Heart left ventricle (tissue), 16 donors: ENCODE results near the gene SEC23B. TPM values are rescaled to one million over a fixed set of nuclear protein-coding genes. Genes with fewer than 3 reads are reported as not detected.
A peak's percentile ranks its signal among the peaks of the same experiment; 100 is the strongest.
"Not testable (repeated sequence)": the region's sequence is repeated elsewhere in the genome, so short reads cannot be mapped to it uniquely, and the experiment has no call there.

ENCODE experiments used
- ATAC-seq, 4 donors: fragments of 200-7000 bp; cut with Tn5 transposase; one replicate each; pipeline ENCODE4 v1.9.1; 2020 to 2022; ENCODE audit warnings: moderate library complexity in 4 of 4, mild to moderate bottlenecking in 3 of 4, moderate number of reproducible peaks in 1 of 4
- DNase-seq, 5 donors: peaks; one replicate each; pipeline ENCODE4 v3.0.0-alpha.2; 2020
- H3K27ac ChIP-seq, 12 donors: fragments of 200-600 bp; sonication (generic) in 4 of 12; one replicate each; pipeline versions ENCODE4 v1.5.0 to v1.8.0; 2016 to 2022; ENCODE audit warnings: mild to moderate bottlenecking in 2 of 12
- H3K27me3 ChIP-seq, 9 donors: fragments of 200-600 bp; sonication (generic) in 2 of 9; one replicate each; pipeline versions ENCODE4 v1.5.1 to v1.8.0; 2016 to 2022; ENCODE audit warnings: mild to moderate bottlenecking in 3 of 9
- H3K36me3 ChIP-seq, 9 donors: fragments of 200-600 bp; sonication (generic) in 2 of 9; one replicate each; pipeline versions ENCODE4 v1.5.0 to v1.8.0; 2018 to 2022; ENCODE audit warnings: mild to moderate bottlenecking in 2 of 9
- H3K4me1 ChIP-seq, 12 donors: fragments of 200-600 bp; sonication (generic) in 4 of 12; one replicate each; pipeline versions ENCODE4 v1.5.0 to v1.8.0; 2016 to 2022; ENCODE audit warnings: mild to moderate bottlenecking in 3 of 12
- H3K4me3 ChIP-seq, 12 donors: fragments of 200-600 bp; sonication (generic) in 4 of 12; one replicate each; pipeline versions ENCODE4 v1.5.0 to v1.8.0; 2017 to 2022; ENCODE audit warnings: mild to moderate bottlenecking in 9 of 12, moderate library complexity in 4 of 12
- H3K9me3 ChIP-seq, 12 donors: fragments of 200-600 bp; sonication (generic) in 4 of 12; one replicate each; pipeline versions ENCODE4 v1.5.0 to v1.8.0; 2016 to 2022; ENCODE audit warnings: mild to moderate bottlenecking in 1 of 12
- CTCF ChIP-seq, 12 donors: fragments of 200-600 bp; sonication (generic) in 4 of 12; IDR thresholded peaks; one replicate each; pipeline versions ENCODE4 v1.5.0 to v1.8.0; 2018 to 2022; ENCODE audit warnings: antibody characterized with exemption in 12 of 12, mild to moderate bottlenecking in 5 of 12
- POLR2A ChIP-seq, 2 donors: fragments of 450-650 bp; IDR thresholded peaks; one replicate each; pipeline ENCODE4 v1.6.1; 2017; ENCODE audit warnings: antibody characterized with exemption in 2 of 2, mild to moderate bottlenecking in 2 of 2, moderate library complexity in 2 of 2
- WGBS, 4 donors: extraction: QIAGEN DNeasy Blood & Tissue Kit in 2 of 4; methylation state at CpG; one replicate each; pipeline versions ENCODE4 v1.1.5 to v1.1.7; 2013 to 2018; 5-methylcytosine and 5-hydroxymethylcytosine counted together
- intact Hi-C, 10 donors: fragments of 100-400 bp; cut with DNase I; formaldehyde crosslinking; loops; one replicate each; pipeline versions ENCODE4 v1.11.1 to v1.14.2; 2022
- polyA plus RNA-seq, 2 donors: library from polyadenylated mRNA; stranded (reverse); fragments of 200-250 nt; gene quantifications; one replicate each; pipeline ENCODE4 v1.2.3, GENCODE V29; 2013
- total RNA-seq, 9 donors: library from RNA; depleted of rRNA in 2 of 9; stranded (reverse); fragments of >200 nt in 2 of 9; fragmentation: NEBNext Ultra II Directional in 3 of 9; extraction: Animal tissue kit (Norgen Biotek cat#: 25700) in 3 of 9; gene quantifications; one replicate each; pipeline versions ENCODE4 v1.1.0 to v1.2.4, GENCODE V29; 2016 to 2023
- donor health status: ischemic (EF 13 %, LVEDD 7.1; RV severe dilation, severe dysfunction).
- donor health status: healthy with polysubstance abuse.
- donor health status: DM: no; HTN: yes; CAD: no.
- donor health status: DM: no; HTN: no; CAD: no.
- donor health status: ischemic (EF 25% LVEDD 6.9; RV normal size, moderate dysfunction).
- donor health status: ischemic (EF 25% LVEDD 5.7; RV mildly dilated, moderate dysfunction).
- donor health status: healthy.
- donor health status: DM: yes; HTN: yes; CAD: no.
- donor health status: ischemic (EF 35%, LVEDD 5.7; RV mildly dilated, moderate dysfunction).
- donor health status: nonischemic (EF 11% LVEDD 7.7; RV severe dilation, severe dysfunction).
- donor health status: DM: yes; HTN: yes; CAD: no.
- donor health status: PGD.
- donor health status: ischemic (EF 29% LVEDD 5.4; RV normal size, mild dysfunction).
- donor health status: nonischemic (EF 23%, LVEDD 6.1; RV moderate dilation, normal function).

SEC23B gene
- total and polyA plus RNA-seq, 11 donors, result 1.8 to 29.2 (median 11.9) TPM

DNA sequence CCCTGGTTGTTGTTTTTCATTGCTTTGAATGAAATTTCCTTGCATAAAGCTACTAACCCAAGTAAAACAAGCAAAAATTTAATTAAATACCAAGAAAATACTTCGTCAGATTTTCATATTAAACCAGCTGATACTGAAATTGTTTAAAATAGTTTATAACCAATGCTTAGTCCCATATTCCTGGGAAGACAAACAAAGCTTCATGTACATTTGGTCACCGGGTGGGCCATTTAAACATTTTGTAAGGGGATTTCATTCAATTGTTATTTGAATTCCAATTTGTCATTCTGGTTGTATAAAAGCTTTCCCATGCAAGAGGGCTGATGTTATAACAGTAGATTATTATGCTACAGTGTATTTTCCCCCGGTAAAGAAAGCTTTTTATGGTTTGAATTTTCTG lies 10.1 kb upstream of the SEC23B start:
- TF ChIP-seq POLR2A (IDR thresholded peaks at IDR 0.05) (no peak), CTCF (IDR thresholded peaks at IDR 0.05) (no peak)
- no peak for ATAC-seq
- no peaks in the 10 kb centered on the region for H3K9me3 ChIP-seq
- 89 to 100% (median 93%) methylated on average over 3 of the region's 3 CpGs for WGBS, 4 donors
- H3K4me3 ChIP-seq, result peak overlapping the region in 5 of 12 donors; percentile 71 to 83 (median 76)
- peaks cover 3 to 16% (median 13%) of the 10 kb centered on the region in 12 donors for H3K4me1 ChIP-seq
- H3K36me3 ChIP-seq, result peaks cover 0 to 12% (median 5%) of the 10 kb centered on the region in 9 donors
- H3K27me3 ChIP-seq, result peaks cover 0 to 3% (median 0%) of the 10 kb centered on the region in 9 donors
- no peak for DNase-seq
- peak overlapping the region in 11 of 12 donors; percentile 31 to 76 (median 63) for H3K27ac ChIP-seq
- intact Hi-C loops, result loop anchor here in 3 of 10 donors (1.0 to 10.0 kb wide), 3 partner anchors 10 to 297 kb away; partner anchors contain the start of genes DZANK1 (in 2 of the 3), POLR3F (in 2 of the 3) and SEC23B (in 1 of the 3)

GRCh38 chr20:18501672-18502071 lies 6.1 kb upstream of the SEC23B start:
- peaks cover 0 to 24% (median 0%) of the 10 kb centered on the region in 9 donors for H3K27me3 ChIP-seq
- not testable (repeated sequence) for DNase-seq, H3K9me3 ChIP-seq, H3K27ac ChIP-seq, H3K4me3 ChIP-seq, H3K36me3 ChIP-seq, ATAC-seq, H3K4me1 ChIP-seq
- intact Hi-C loops, result loop anchor here in 2 of 10 donors (10.0 kb wide), 2 partner anchors 217 to 537 kb away; partner anchors contain the start of genes MGME1 (in 1 of the 2), SNX5 (in 1 of the 2) and ZNF133 (in 1 of the 2)
- 53 to 62% (median 60%) methylated on average over 1 of the region's 1 CpG for WGBS, 4 donors

DNA sequence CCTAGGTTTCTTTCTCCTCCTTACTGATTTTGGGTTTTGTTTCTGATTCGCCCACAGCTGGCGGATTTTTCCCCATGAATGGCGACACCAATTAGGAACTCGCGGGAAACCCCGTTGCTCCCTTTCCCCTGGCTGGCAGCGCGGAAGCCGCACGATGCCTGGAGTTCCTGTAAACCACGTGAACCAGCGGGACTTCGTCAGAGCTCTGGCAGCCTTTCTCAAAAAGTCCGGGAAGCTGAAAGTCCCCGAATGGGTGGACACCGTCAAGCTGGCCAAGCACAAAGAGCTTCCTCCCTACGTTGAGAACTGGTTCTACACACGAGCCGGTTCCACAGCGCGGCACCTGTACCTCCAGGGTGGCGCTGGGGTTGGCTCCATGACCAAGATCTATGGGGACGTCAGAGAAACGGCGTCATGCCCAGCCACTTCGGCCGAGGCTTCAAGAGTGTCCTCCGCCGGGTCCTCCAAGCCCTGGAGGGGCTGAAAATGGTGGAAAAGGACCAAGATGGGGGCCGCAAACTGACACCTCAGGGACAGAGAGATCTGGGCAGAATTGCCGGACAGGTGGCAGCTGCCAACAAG lies 3.2 kb upstream of the SEC23B start:
- peak overlapping the region in 6 of 12 donors; percentile 10 to 35 (median 30) for H3K4me3 ChIP-seq
- peaks cover 0 to 24% (median 0%) of the 10 kb centered on the region in 9 donors for H3K27me3 ChIP-seq
- H3K4me1 ChIP-seq, result peaks cover 0 to 20% (median 10%) of the 10 kb centered on the region in 12 donors
- ATAC-seq, result no peak
- peak; percentile 31 to 66 (median 57) for DNase-seq
- WGBS, 4 donors, result 57 to 75% (median 69%) methylated on average over 31 of the region's 31 CpGs
- TF ChIP-seq CTCF (IDR thresholded peaks at IDR 0.05) (no peak), POLR2A (IDR thresholded peaks at IDR 0.05) (no peak)
- H3K9me3 ChIP-seq, result no peaks in the 10 kb centered on the region
- intact Hi-C loops, result loop anchor here in 3 of 10 donors (5.0 to 10.0 kb wide), 3 partner anchors 63 to 540 kb away; partner anchors contain the start of genes SMIM26 (in 3 of the 3), MGME1 (in 1 of the 3), SNX5 (in 1 of the 3) and ZNF133 (in 1 of the 3)
- peaks cover 0 to 3% (median 0%) of the 10 kb centered on the region in 9 donors for H3K36me3 ChIP-seq
- peak overlapping the region in 3 of 12 donors; percentile 7 to 26 (median 17) for H3K27ac ChIP-seq

GRCh38 chr20:18506744-18507143 lies 996 bp upstream of the SEC23B start:
- 57 to 67% (median 64%) methylated on average over 8 of the region's 8 CpGs for WGBS, 4 donors
- Histone ChIP-seq H3K4me1 (peaks cover 0 to 39% (median 10%) of the 10 kb centered on the region in 12 donors), H3K27me3 (peaks cover 0 to 24% (median 0%) of the 10 kb centered on the region in 9 donors), H3K27ac (peak overlapping the region; percentile 91 to 99 (median 95)), H3K9me3 (no peaks in the 10 kb centered on the region), H3K36me3 (peaks cover 0 to 24% (median 12%) of the 10 kb centered on the region in 9 donors), H3K4me3 (peak overlapping the region; percentile 68 to 96 (median 77))
- DNase-seq (no peak), ATAC-seq (no peak)
- no peak for TF ChIP-seq POLR2A (IDR thresholded peaks at IDR 0.05)
- no peak for TF ChIP-seq CTCF (IDR thresholded peaks at IDR 0.05)
- intact Hi-C loops, result loop anchor here in 5 of 10 donors (1.0 to 10.0 kb wide), 6 partner anchors 9 to 542 kb away; partner anchors contain the start of genes DZANK1 (in 3 of the 5), POLR3F (in 3 of the 5), SMIM26 (in 3 of the 5) and MGME1 (in 1 of the 5)
